Fibroblast of gingiva (primary cell): ENCODE data around the gene RAB1B.
"Not testable (repeated sequence)": the region's sequence is repeated elsewhere in the genome, so short reads cannot be mapped to it uniquely, and the experiment has no call there.

Experiments
- DNase-seq: peaks from one replicate; pipeline ENCODE4 v3.0.0-alpha.2; 2011; ENCODE audit warnings: low read depth

RAB1B gene

DNA sequence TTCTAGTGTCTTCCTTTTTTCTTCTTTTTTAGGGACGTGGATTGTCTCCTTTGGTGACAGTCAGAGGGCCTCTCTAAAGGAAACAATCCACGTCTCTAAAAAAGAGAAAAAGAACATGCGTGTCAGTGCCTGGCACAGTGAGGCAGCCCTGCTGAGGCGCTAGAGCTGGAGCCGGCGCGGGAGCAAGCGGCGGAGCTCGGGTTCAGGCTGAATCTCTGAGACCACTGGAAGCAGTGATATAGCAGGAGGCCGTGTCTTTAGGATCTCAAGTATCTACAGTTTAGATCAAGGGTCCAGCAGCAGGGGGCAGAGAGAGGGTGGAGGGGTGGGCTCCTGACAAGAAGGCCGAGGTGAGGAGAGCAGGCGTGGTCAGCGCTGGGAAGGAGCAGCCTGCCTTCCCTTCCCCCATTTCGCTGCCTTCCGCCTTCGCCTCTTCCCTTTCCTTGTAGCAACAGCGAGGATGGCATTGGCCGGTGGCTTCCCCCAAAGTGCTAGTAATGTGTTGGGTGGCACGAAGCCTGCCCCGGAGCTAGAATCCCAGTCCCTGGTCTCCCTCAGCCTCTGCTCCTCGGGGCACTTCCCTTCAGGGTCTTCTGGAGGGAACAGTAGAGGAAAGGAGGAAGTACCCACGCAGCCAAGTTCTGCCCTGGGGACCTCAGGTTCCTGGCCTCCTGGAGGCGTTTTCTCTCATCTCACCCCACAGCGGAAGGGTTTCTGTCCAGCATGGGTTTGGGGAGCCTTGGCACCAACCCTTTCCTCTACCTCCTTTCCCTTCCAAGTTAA is 28.2 kb upstream of the RAB1B start:
- DNase-seq = no peak

GRCh38 chr11:66240781-66241136 is 27.7 kb upstream of the RAB1B start:
- no peak for DNase-seq

DNA sequence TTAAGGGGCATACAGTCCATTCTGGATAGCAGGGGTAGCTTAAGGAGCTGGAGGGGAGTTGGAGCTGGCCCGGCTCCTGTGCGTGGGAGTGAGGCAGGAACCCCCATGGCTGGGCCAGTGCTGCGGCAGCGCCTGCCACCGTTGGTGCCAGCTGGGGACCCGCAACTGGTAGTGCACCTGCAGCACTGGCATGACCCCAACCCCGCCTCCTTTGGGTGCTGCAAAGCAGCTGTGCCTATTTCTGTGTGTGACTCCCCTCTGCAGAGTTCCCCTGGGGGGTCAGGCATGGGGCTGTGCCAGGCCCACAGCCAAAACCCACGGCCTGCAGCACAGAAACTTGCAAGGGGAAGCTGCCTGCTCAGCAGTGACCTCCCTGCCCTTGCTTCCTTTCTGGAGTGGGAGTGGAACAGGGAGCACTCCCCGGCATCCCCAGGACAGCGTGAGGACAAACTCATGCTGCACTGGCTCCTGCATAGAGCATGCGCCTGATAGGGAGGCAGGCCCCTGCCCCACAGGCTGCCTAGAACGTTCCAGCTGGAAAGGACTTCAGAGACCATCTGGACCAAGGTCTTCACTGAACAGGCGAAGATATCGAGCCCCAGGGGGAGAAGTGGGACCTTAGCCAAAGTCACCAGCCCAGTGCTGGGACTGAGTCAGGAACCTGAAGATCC is 26.2 kb upstream of the RAB1B start:
- DNase-seq = no peak

DNA sequence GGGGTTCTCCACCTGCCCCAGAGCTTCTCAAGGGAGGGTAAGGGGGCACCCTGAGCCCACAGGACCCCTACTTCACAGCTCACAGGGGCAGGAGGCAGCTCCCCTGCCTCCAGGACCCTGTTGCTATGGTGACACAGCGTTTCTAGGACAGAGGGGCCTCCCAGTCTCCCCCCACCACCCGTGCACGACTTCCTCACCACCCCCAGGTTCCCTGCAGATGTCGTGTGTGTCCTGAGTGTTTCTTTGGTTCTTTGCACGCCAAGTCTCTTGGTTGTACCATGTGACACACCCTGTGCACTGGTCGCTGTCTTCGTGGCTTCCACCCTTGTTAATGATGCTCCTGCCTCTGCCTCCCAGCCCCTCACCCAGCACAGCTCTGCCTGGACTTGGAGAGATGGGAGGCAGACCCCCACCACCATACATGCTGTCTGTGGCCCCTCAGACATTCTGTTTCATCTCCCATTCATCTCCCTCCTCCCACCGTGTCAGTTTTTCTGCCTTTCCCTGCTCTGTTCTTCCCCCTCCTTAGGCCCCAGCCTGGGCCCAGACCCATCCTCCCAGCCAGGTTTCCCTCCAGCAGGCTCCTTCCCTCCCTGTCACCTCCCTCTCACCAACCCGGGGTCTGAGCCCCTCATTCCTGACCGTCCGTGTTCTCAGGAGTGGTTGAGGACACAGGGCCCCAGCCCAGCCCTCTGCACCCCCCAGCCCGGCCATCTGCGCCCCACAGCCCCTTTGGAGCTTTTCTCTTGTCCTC is 24.5 kb upstream of the RAB1B start:
- DNase-seq = no peak

- no peak for DNase-seq
These were observed 21.1 kb upstream of the RAB1B start for GRCh38 chr11:66247295-66247694.

GRCh38 chr11:66247801-66248200 is 20.6 kb upstream of the RAB1B start:
- DNase-seq = no peak

GRCh38 chr11:66248903-66249302 is 19.5 kb upstream of the RAB1B start:
- no peak for DNase-seq

DNA sequence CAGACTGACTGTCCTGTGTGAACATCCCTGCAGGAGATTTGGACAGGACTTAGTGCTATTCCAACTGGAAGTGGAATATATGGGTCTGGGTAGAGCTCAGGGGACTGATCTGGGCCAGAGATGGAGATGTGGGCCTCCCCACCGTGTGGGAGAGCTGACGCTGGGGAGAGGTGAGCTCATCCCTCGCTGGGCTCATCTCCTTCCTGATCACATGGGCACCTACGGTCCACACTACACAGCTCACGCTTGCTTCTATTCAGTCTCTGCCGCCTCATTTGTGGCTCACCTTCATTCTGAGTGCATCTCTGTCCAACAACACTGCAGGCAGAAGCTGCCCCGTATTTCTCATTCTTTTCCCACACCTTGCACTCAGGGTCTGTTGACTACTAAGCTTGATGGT is 16.6 kb upstream of the RAB1B start:
- no peak for DNase-seq

DNA sequence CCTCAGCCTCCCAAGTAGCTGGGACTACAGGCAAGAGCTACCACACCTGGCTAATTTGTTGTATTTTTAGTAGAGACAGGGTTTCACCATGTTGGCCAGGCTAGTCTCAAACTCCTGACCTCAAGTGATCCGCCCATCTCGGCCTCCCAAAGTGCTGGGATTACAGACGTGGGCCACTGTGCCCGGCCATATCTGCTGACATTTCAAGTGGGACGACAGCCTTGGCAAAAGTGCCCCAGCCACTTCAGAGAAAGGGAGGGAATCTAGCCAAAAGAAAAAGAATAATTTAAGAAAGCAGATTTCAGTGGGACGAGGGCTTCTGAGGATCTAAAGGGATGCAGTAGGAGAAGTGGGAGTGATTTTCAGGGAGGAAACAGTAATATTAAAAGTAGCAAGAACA is 15.4 kb upstream of the RAB1B start:
- DNase-seq = not testable (repeated sequence)

DNA sequence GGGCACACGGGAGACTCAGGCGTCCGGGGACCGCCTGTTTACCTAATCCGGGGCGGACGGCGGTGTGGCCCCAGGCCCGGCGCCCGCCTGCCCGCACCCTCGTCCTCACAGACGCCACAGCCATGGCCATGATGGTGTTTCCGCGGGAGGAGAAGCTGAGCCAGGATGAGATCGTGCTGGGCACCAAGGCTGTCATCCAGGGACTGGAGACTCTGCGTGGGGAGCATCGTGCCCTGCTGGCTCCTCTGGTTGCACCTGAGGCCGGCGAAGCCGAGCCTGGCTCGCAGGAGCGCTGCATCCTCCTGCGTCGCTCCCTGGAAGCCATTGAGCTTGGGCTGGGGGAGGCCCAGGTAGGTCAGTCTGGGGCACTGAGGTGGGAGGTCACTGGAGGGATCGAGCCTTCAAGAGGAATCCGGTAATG is 10.0 kb upstream of the RAB1B start:
- no peak for DNase-seq

GRCh38 chr11:66259225-66259624 is 9.2 kb upstream of the RAB1B start:
- no peak for DNase-seq

GRCh38 chr11:66259956-66260355 is 8.5 kb upstream of the RAB1B start:
- DNase-seq = no peak

- no peak for DNase-seq
These were observed 6.9 kb upstream of the RAB1B start for GRCh38 chr11:66261578-66261977.

DNA sequence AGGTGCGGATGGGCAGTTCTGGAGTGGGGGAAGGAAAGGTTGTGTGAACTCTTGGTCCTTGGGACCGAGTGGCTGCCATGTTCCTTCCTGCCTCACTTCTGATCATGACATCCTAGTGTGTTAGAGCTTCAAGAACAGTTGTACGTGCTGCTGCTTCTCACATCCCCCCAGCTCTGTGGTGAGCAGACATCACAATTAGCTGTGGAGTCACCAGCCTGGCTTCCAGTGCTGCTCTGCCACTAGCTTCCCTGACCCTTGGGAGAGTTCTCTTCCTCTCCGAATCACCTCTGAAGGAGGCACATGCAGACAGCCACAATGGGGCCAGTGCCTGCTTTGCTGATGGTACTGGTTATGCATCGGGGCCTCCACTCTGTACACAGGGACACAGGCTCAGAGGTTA is 6.2 kb upstream of the RAB1B start:
- no peak for DNase-seq

- DNase-seq = no peak
These were observed 5.7 kb upstream of the RAB1B start for GRCh38 chr11:66262696-66263095.

- no peak for DNase-seq
These were observed 5.2 kb upstream of the RAB1B start for GRCh38 chr11:66263231-66263630.

- no peak for DNase-seq
These were observed 4.7 kb upstream of the RAB1B start for GRCh38 chr11:66263785-66264184.

GRCh38 chr11:66264383-66264782 is 4.1 kb upstream of the RAB1B start:
- no peak for DNase-seq

DNA sequence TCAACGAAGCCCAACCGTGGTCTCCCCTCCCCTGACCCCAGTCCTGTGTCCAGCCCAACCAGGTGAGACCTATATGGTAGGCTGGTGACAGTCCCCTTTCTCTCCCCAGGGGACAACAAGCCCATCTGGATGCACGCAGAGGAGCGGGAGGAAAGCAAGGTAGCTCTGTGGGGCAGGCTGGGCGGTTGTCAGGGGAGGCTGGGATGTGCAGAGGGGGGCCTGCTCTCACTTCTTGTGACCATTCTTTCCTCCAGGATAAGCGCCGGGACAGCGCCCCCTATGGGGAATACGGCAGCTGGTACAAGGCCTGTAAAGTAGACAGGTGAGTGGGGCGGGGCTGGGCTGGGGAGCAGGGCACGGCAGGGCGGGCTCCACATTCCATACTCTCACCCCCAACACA is 3.5 kb upstream of the RAB1B start:
- DNase-seq = no peak

- DNase-seq = no peak
These were observed 2.7 kb upstream of the RAB1B start for GRCh38 chr11:66265531-66266377.

GRCh38 chr11:66266378-66267038 is 1.9 kb upstream of the RAB1B start:
- no peak for DNase-seq

DNA sequence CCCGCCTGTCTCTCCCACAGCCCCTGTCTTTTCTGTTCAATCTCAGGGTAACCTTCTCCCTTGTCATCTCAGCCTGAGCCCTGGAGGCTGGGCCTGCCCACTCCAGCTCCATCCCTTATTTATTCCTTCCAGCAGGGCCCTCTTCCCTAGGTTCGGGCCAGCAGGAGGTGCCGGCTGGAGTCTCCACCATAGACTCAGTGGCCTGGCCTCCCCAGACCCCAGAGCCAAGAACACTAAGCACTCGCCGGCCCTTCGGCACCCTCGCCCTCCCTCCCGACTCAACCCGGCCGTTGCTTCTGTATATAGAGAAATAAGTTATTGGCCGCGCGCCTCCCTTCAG is 1.4 kb upstream of the RAB1B start:
- no peak for DNase-seq
